GM20000 (cell line): ENCODE results near the gene AGK.

Experiments
- DNase-seq: peaks from one replicate; pipeline ENCODE4 v3.0.0; 2012; ENCODE audit warnings: low spot score
- CTCF ChIP-seq: IDR thresholded peaks from 2 replicates; pipeline ENCODE4 v1.5.1; 2012; ENCODE audit warnings: mild to moderate bottlenecking, control low read depth; ENCODE audit errors: extremely low read depth, missing control alignments

AGK gene

GRCh38 chr7:141668853-141669252, 117.6 kb downstream of the AGK start:
- TF ChIP-seq CTCF = no peak
- DNase-seq = no peak

- TF ChIP-seq CTCF = no peak
- no peak for DNase-seq
These were observed 120.7 kb downstream of the AGK start for GRCh38 chr7:141671705-141672496.

- no peak for DNase-seq
- TF ChIP-seq CTCF = no peak
These were observed 122.1 kb downstream of the AGK start for GRCh38 chr7:141673346-141673745.

- DNase-seq = no peak
- TF ChIP-seq CTCF = no peak
These were observed 123.0 kb downstream of the AGK start for GRCh38 chr7:141674171-141674671.

- no peak for DNase-seq
- TF ChIP-seq CTCF = peak; percentile 17
These were observed 123.5 kb downstream of the AGK start for GRCh38 chr7:141674702-141675101.

GRCh38 chr7:141675436-141676215, 124.4 kb downstream of the AGK start:
- DNase-seq = no peak
- no peak for TF ChIP-seq CTCF

- DNase-seq = no peak
- no peak for TF ChIP-seq CTCF
These were observed 125.4 kb downstream of the AGK start for GRCh38 chr7:141676618-141677017.
